ENCODE measurements around the gene BIRC6.

BIRC6 gene

DNA sequence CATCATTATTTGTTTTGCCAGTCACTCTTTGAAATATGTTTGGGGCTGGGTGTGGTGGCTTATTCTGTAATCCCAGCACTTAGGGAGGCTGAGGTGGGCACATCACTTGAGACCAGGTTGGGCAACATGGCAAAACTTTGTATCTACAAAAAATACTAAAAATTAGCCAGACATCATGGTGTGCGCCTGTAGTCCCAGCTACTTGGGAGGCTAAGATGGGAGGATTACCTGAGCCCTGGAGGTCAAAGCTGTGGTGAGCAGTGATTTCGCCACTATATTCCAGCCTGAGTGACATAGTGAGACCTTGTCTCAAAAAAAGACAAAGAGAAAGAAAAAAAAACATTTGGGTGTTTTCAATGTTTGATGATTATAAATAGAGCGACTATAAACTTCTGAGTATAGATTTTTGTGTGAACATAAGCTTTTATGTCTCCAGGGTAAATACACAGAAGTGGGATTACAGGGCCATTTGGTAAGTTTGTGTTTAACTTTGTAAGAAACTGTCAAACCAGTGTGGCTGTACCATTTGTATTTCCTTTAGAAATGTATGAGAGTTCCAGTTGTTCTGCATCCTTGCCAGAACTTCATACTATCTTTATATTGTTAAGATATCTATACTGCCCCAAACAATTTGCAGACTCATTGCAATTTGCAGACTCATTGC lies 15.8 kb downstream of the BIRC6 start:
- no peak for DNase-seq (ENCODE audit: low read depth, low spot score)

- no peak for DNase-seq (ENCODE audit: low read depth, low spot score)
These were observed 18.5 kb downstream of the BIRC6 start for GRCh38 chr2:32375228-32375892.

- no peak for DNase-seq (ENCODE audit: low read depth, low spot score)
These were observed 19.9 kb downstream of the BIRC6 start for GRCh38 chr2:32376756-32377155.

DNA sequence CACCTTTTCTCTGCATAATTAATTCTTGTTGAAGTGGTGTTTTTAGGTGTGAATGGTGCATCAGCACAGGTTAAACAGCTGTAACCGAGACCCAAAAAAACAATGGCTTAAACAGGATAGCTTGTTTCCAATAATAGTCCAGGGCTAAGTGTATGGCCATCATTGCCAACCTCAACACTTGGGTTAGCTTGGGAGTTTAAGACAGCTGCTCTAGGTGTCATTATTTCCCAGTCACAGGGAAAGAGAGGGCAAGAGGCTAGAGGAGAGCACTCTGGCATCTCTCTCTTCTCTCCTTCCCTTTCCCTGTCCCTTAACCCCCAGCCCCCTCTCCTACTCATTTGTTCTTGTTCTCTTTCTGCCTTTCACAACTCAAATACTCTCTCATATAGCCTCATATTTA lies 21.1 kb downstream of the BIRC6 start:
- DNase-seq (ENCODE audit: low read depth, low spot score) = no peak

DNA sequence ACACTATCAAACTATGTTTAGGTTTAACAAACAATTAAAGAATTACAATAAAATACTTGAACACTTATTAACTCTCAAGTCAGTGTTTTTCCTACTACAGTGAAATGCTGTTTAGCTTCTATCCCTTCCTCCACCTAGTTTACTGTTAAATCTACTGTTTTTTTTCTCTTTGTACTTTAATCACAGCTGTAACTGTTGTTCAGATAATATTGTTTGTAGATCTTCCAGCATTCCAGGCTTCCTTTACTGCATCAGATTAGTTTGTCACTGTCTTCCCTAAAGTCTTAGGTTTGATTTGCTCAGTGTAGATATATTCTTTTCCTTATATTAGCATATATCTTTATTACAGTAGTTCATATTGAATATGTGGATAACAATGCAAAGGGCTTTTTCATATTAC lies 22.5 kb downstream of the BIRC6 start:
- DNase-seq (ENCODE audit: low read depth, low spot score) = no peak

DNA sequence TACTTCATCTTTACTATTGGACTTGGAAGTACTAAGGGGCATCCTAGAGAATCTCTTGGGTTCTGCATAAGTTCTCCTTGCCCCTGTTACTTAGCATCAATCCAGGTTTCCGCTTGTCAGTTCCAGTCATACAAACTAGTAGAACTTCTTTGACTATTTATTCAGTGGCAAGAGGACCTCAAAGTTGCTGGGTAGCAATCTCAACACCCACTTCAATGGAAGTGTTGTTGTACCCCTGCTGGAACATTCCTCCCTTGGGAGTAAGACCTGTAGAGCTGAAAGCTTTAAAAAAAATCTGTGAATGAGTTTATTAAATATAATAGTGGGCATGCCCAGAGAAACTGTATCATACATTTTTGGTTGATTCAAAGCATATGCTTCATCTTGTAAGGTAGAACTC lies 27.0 kb downstream of the BIRC6 start:
- no peak for DNase-seq (ENCODE audit: low read depth, low spot score)

- no peak for DNase-seq (ENCODE audit: low read depth, low spot score)
These were observed 27.7 kb downstream of the BIRC6 start for GRCh38 chr2:32384529-32384928.

DNA sequence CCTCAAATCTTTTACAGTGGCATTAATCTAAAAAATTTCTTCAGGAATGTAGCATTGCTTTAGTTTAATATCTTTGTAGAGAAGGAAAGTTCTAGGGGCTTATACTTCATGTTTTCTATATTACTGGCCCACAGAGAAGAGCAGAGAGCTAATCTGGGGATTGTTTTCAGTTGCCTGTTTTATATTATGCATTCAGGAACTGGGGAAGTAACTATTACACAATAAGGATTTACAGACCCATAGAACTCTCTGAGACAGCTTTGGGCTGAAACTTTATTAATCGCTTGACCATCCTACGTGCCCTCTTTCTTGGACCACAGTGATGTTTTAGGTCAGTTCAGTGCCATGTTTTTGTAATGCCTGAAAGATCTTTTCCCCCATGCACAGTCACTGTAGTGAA lies 29.9 kb downstream of the BIRC6 start:
- no peak for DNase-seq (ENCODE audit: low read depth, low spot score)

DNA sequence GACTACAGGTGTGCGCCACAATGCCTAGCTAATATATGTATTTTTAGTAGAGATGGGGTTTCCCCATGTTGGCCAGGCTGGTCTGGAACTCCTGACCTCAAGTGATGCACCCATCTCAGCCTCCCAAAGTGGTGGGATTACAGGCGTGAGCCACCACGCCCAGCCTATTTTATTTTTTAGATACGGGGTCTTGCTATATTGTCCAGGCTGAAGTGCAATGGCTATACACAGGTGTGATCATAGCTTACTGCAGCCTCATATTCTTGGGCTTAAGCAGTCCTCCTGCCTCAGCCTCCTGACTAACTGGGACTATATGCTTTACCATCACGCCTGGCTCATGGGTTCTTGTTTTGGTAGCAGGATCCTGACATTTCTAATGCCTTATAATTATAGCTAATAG lies 42.4 kb downstream of the BIRC6 start:
- DNase-seq (ENCODE audit: low read depth, low spot score) = no peak

DNA sequence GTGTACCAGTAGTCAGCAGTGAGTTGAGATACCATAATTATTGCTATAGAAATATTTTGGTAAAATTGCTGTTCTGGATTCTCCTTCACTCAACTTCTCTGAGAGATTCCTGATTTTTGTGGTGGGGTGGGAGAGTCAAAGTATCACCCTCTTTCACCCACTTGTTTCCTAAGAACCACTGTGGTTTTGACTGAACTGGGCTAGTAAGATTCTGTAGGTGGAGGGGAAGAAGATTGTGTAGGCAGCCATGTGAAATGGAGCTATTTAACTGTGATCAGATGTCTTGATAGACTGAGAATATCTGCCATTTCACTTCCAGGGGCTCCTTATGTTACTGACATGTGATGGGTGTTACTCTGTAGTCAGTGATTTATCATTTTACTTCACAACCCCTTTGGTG lies 45.3 kb downstream of the BIRC6 start:
- no peak for DNase-seq (ENCODE audit: low read depth, low spot score)

- no peak for DNase-seq (ENCODE audit: low read depth, low spot score)
These were observed 47.0 kb downstream of the BIRC6 start for GRCh38 chr2:32403782-32404181.

DNA sequence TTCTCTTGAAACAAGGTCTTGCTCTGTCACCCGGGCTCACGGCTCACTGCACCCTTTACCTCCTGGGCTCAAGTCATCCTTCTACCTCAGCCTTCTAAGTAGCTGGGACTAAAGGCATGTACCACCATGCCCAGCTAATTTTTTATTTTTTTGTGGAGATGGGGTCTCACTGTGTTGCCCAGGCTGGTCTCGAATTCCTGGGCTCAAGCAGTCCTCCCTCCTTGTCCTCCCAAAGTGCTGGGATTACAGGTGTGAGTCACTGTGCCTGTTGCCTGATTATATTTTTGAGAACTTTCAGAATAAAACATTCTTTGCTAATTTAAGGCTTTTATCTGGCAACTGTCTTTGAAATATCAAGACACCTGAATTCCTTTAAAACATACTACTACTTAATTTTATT lies 47.9 kb downstream of the BIRC6 start:
- no peak for DNase-seq (ENCODE audit: low read depth, low spot score)

GRCh38 chr2:32416519-32416918 lies 59.7 kb downstream of the BIRC6 start:
- DNase-seq (ENCODE audit: low read depth, low spot score) = no peak

DNA sequence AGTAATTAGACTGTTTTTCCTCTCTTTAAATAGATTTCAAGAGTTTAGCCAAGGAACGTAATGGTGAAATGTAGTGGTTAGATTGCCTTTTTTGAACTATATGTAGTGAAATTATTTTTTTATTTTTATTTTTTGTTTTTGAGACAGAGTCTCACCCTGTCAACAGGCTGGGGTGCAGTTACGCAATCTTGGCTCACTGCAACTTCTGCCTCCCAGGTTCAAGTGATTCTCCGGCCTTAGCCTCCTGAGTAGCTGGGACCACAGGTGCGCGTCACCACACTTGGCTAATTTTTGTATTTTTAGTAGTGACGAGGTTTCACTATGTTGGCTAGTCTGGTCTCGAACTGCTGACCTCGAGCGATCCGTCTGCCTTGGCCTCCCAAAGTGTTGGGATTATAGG lies 60.8 kb downstream of the BIRC6 start:
- DNase-seq (ENCODE audit: low read depth, low spot score) = no peak

- peak; percentile 86 for DNase-seq (ENCODE audit: low read depth, low spot score)
These were observed 62.0 kb downstream of the BIRC6 start for GRCh38 chr2:32418778-32419177.

- peak; percentile 8 for DNase-seq (ENCODE audit: low read depth, low spot score)
These were observed 65.3 kb downstream of the BIRC6 start for GRCh38 chr2:32422133-32422532.

DNA sequence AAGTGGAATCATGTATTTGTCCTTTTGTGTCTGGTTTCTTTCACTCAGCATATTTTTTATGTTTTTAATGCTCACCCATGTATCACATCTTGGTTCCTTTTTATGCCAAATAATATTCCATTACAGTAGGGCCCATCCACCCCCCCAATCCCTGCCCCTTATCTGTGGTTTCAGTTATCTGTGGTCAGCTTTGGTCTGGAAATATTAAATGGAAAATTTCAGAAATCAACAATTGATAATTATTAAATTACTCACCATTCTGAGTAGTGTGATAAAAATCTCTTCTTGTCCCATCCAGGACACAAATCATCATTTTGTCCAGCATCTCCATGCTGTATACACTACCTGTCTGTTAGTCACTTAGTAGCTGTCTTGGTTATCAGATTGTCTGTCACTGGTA lies 66.7 kb downstream of the BIRC6 start:
- no peak for DNase-seq (ENCODE audit: low read depth, low spot score)

- peak; percentile 66 for DNase-seq (ENCODE audit: low read depth, low spot score)
These were observed 67.9 kb downstream of the BIRC6 start for GRCh38 chr2:32424739-32425138.

DNA sequence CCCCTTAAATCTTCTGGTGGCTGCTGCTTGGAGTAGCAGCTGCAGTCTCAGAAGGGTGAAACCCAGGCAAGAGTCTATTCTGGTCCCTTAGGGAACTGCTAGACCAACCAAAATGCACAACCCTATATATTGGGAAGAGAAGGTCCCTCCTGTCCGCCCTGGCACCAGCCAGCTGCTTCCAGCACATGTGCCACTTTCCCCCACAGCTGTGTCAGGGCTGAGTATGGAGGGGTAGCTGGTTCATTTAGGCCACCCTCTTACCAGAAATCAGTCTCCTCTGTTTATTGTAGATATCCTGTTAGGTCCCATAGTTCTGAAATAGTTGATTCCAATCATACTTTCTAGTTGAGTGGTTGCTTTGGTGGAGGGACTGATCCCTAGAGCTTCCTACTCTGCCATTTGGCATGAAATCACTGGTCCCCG lies 68.9 kb downstream of the BIRC6 start:
- DNase-seq (ENCODE audit: low read depth, low spot score) = peak; percentile 48

- peak; percentile 7 for DNase-seq (ENCODE audit: low read depth, low spot score)
These were observed 71.1 kb downstream of the BIRC6 start for GRCh38 chr2:32427672-32428610.

GRCh38 chr2:32430804-32431203 lies 74.0 kb downstream of the BIRC6 start:
- DNase-seq (ENCODE audit: low read depth, low spot score) = no peak

DNA sequence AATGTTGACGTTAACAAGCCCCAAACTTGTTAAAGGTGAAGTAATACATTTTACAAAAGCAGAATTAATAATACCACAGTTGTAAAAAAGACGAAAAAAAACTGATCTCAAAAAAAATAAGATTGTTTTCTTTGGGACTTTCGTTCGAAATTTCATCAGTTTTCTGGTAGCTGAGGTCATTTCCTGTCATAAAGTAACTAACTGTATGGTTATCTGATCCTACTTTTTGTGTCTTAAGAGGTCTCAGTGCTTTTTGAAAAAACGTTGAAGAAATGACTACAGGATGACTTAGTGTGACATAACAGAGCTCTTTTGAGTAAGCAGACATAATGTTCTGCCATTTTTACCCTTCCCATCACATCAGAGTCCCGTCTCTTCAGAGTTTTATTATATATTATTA lies 79.3 kb downstream of the BIRC6 start:
- no peak for DNase-seq (ENCODE audit: low read depth, low spot score)
